Neuronal stem cell (in vitro differentiated cells): ENCODE measurements around the gene CHN2.

Source experiments
- DNase-seq: peaks from one replicate; pipeline ENCODE4 v3.0.0-alpha.2; 2013; ENCODE audit warnings: low spot score
- H2AFZ ChIP-seq: one replicate; pipeline ENCODE4 v1.6.1; 2013; ENCODE audit warnings: mild to moderate bottlenecking, low read length, inconsistent platforms
- H2AK5ac ChIP-seq: 2 replicates; pipeline ENCODE4 v1.6.1; 2013; ENCODE audit warnings: low read depth, mild to moderate bottlenecking, inconsistent platforms, low read length, moderate library complexity, mixed read lengths
- H2BK120ac ChIP-seq: 2 replicates; pipeline ENCODE4 v1.6.1; 2013; ENCODE audit warnings: low read depth, mild to moderate bottlenecking, inconsistent platforms, low read length, moderate library complexity, mixed read lengths
- H2BK12ac ChIP-seq: one replicate; pipeline ENCODE4 v1.6.1; 2013; ENCODE audit warnings: low read length, inconsistent platforms
- H2BK15ac ChIP-seq: 2 replicates; pipeline ENCODE4 v1.6.1; 2013; ENCODE audit warnings: mild to moderate bottlenecking, low read length, inconsistent platforms, mixed read lengths
- H2BK5ac ChIP-seq: one replicate; pipeline ENCODE4 v1.6.1; 2013; ENCODE audit warnings: inconsistent platforms, mild to moderate bottlenecking, low read length, moderate library complexity
- H3K14ac ChIP-seq: one replicate; pipeline ENCODE4 v1.6.1; 2013; ENCODE audit warnings: low read length, inconsistent platforms
- H3K18ac ChIP-seq: 2 replicates; pipeline ENCODE4 v1.6.1; 2013; ENCODE audit warnings: low read length, inconsistent platforms
- H3K23ac ChIP-seq: 2 replicates; pipeline ENCODE4 v1.6.1; 2013; ENCODE audit warnings: low read depth, mild to moderate bottlenecking, mixed read lengths, low read length, inconsistent platforms; ENCODE audit not compliant: poor library complexity
- H3K27ac ChIP-seq: replicated peaks from 3 replicates; pipeline ENCODE4 v1.5.1; 2013; ENCODE audit warnings: low read length, inconsistent platforms
- H3K27me3 ChIP-seq, 3 experiments: 2 replicates each; pipeline ENCODE4 v1.6.1; 2013; ENCODE audit warnings: low read length in 3 of 3, mild to moderate bottlenecking in 2 of 3, inconsistent platforms in 1 of 3, low read depth in 1 of 3, mixed read lengths in 1 of 3, moderate library complexity in 1 of 3; ENCODE audit not compliant: control insufficient read depth in 3 of 3, insufficient read depth in 3 of 3
- H3K36me3 ChIP-seq, 2 donors: replicated peaks in 1 of 2; 2 replicates each; pipeline ENCODE4 v1.6.1; 2013; ENCODE audit warnings: low read length in 2 of 2; ENCODE audit not compliant: control insufficient read depth in 2 of 2, insufficient read depth in 2 of 2
- H3K4ac ChIP-seq: 2 replicates; pipeline ENCODE4 v1.6.1; 2013; ENCODE audit warnings: inconsistent platforms, mild to moderate bottlenecking, low read length, moderate library complexity
- H3K4me1 ChIP-seq, 2 donors: 1 replicate in 1 of 2; 2 replicates in 1 of 2; pipeline ENCODE4 v1.6.1; 2013; ENCODE audit warnings: low read length in 2 of 2, low read depth in 1 of 2; ENCODE audit not compliant: control insufficient read depth in 2 of 2, insufficient read depth in 1 of 2
- H3K4me2 ChIP-seq: one replicate; pipeline ENCODE4 v1.6.1; 2013; ENCODE audit warnings: mild to moderate bottlenecking, low read length, inconsistent platforms; ENCODE audit not compliant: insufficient read depth, poor library complexity, severe bottlenecking
- H3K4me3 ChIP-seq, 2 donors: 2 replicates each; pipeline ENCODE4 v1.5.1; 2013; ENCODE audit warnings: low read length in 2 of 2, mild to moderate bottlenecking in 2 of 2, inconsistent platforms in 1 of 2, moderate library complexity in 1 of 2
- H3K79me1 ChIP-seq: one replicate; pipeline ENCODE4 v1.6.1; 2013; ENCODE audit warnings: low read depth, mild to moderate bottlenecking, inconsistent platforms, low read length, moderate library complexity
- H3K9ac ChIP-seq: one replicate; pipeline ENCODE4 v1.6.1; 2013; ENCODE audit warnings: mild to moderate bottlenecking, low read depth, low read length, inconsistent platforms; ENCODE audit not compliant: poor library complexity
- H3K9me3 ChIP-seq, 2 donors: replicated peaks in 1 of 2; 2 replicates each; pipeline versions ENCODE3 to v1.6.1; 2013; ENCODE audit warnings: low read length in 2 of 2, mild to moderate bottlenecking in 2 of 2, inconsistent platforms in 1 of 2, low read depth in 1 of 2, mixed read lengths in 1 of 2, moderate library complexity in 1 of 2; ENCODE audit not compliant: control insufficient read depth in 2 of 2, insufficient read depth in 1 of 2
- H4K8ac ChIP-seq: one replicate; pipeline ENCODE4 v1.6.1; 2013; ENCODE audit warnings: low read depth, mild to moderate bottlenecking, inconsistent platforms, low read length, moderate library complexity
- H4K91ac ChIP-seq: one replicate; pipeline ENCODE4 v1.6.1; 2013; ENCODE audit warnings: low read length, low read depth, mild to moderate bottlenecking, inconsistent platforms; ENCODE audit not compliant: poor library complexity
- WGBS, 2 donors: extraction: QIAGEN DNeasy Blood & Tissue Kit; methylation state at CpG; one replicate each; pipeline ENCODE4 v1.1.7; 2013; ENCODE audit warnings: missing lambda C conversion rate in 2 of 2, mixed read lengths in 1 of 2; ENCODE audit not compliant: insufficient read length in 2 of 2, insufficient replicate concordance in 1 of 2; ENCODE audit errors: extremely low coverage in 2 of 2; 5-methylcytosine and 5-hydroxymethylcytosine counted together

CHN2 gene

DNA sequence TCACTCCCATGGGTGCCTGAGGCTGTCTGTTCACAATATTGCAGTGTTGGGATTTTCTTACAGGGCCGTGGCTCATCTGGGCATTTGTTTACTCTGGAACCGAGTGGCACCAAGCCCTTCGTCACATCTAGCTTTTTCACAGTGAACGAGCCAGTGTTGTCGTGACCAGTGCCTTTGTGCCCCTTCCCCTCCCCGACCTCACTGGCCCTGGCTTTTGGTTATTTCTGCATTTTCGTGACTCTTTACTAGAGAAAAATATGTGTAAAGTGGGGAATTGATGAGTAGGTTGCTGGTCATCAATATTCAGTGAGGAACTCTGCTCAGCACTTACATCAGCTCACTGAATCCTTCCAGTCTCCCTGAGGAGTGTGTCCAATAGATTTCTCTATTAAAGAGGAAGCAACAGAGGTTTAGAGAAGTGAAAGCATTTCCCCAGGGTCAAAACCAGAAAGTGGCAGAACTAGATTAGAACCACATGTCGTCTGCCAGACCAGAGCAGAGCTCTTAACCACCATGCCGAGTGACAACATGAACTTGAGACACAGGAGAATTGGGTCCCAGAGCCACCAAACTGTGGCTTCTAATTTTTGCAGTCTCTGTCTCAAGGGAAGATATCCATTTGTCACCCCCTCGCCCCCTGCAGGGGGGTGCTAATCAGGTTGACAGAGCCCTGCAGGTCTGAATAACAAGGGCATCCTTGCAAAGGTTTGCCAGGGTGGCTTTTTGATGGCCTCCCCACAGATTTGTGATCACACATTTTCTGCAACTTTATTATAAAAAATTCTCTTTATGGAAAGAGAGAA is 125.3 kb downstream of the CHN2 start:
- H2BK5ac ChIP-seq, result no peak overlapping the region
- H3K18ac ChIP-seq, result no peak overlapping the region
- H2BK12ac ChIP-seq, result no peak overlapping the region
- no peak overlapping the region for H3K4me2 ChIP-seq
- H3K9ac ChIP-seq, result no peak overlapping the region
- no peaks in the 10 kb centered on the region for H3K9me3 ChIP-seq
- no peak overlapping the region for H3K4ac ChIP-seq
- no peak overlapping the region for H4K91ac ChIP-seq
- no peak overlapping the region for H2AK5ac ChIP-seq
- no peaks in the 10 kb centered on the region for H3K27me3 ChIP-seq
- H3K4me1 ChIP-seq, result peaks cover 0 to 2% of the 10 kb centered on the region in 2 donors
- no peak overlapping the region for H2AFZ ChIP-seq
- H3K36me3 ChIP-seq, result no peaks in the 10 kb centered on the region
- no peaks in the 10 kb centered on the region for H3K79me1 ChIP-seq
- no peak overlapping the region for H3K4me3 ChIP-seq
- no peak overlapping the region for H3K27ac ChIP-seq
- no peak overlapping the region for H3K14ac ChIP-seq
- H4K8ac ChIP-seq, result no peak overlapping the region
- H2BK120ac ChIP-seq, result no peak overlapping the region
- H2BK15ac ChIP-seq, result no peak overlapping the region
- no peak for DNase-seq
- WGBS, 2 donors, result no CpG with 5 or more reads among the region's 10 CpGs
- H3K23ac ChIP-seq, result no peak overlapping the region

DNA sequence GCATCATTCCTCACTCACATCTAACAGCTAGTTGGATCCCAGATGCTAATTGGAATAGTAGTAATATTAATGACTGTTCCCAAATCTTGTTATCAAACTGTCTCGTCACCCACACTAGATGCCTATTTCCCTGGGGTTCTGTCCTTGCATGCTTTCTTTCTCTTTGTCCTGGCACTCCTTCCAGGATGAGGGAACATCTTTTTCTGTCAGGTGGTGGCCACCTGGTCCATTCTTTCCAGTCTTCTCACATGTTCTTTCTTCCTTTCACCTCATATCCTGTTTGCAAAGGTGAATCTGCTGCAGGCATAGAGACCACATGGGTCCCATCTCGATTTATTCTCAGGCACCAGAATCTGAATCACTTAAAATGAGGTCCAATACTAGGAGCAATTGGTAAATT is 126.0 kb downstream of the CHN2 start:
- Histone ChIP-seq H2BK120ac (no peak overlapping the region), H3K27ac (no peak overlapping the region), H3K36me3 (no peaks in the 10 kb centered on the region), H3K4me2 (no peak overlapping the region), H2BK5ac (no peak overlapping the region), H3K14ac (no peak overlapping the region), H3K27me3 (no peaks in the 10 kb centered on the region), H2BK15ac (no peak overlapping the region), H3K79me1 (no peaks in the 10 kb centered on the region), H2AFZ (no peak overlapping the region), H4K91ac (no peak overlapping the region), H3K23ac (no peak overlapping the region), H3K4ac (no peak overlapping the region), H4K8ac (no peak overlapping the region), H3K9me3 (no peaks in the 10 kb centered on the region), H3K4me3 (no peak overlapping the region), H2BK12ac (no peak overlapping the region), H2AK5ac (no peak overlapping the region), H3K18ac (no peak overlapping the region), H3K9ac (no peak overlapping the region), H3K4me1 (peaks cover 0 to 2% of the 10 kb centered on the region in 2 donors)
- WGBS, 2 donors, result no CpG with 5 or more reads among the region's 2 CpGs
- DNase-seq, result no peak

DNA sequence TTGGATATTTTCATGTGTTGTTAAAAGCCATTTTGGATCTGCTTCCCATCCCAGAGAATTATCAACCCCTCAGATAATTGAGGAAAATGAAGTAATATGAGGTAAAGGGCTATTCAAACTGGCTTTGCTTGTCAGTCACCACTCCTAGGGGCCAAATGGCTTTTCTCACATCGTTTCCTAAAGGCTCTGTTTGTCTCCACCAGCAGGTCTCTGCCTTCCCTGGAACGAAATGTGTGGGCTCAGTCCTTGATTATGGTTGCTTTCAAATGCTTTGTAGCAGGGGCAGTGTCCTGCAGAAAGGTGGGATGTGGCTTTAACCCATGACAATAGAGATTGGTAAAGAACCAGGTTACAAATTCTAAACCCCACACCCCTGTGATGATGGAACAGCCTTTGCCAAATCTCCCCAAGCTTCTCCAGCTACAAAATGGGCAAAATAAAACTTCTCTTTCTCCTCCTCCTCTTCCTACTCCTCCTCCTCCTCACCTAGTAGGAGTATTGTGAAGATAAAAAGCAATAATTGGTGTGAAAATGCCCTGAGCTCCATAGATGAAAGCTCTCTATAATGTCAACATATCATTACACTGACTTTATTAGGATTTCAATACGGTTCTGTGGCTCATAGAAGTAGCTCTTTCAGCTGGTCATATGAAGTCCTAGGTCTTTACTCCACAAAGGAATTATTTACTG is 127.6 kb downstream of the CHN2 start:
- no peak overlapping the region for H4K91ac ChIP-seq
- H2AK5ac ChIP-seq, result no peak overlapping the region
- peaks cover 0 to 2% of the 10 kb centered on the region in 2 donors for H3K4me1 ChIP-seq
- DNase-seq, result no peak
- H2BK120ac ChIP-seq, result no peak overlapping the region
- no peak overlapping the region for H3K27ac ChIP-seq
- no peak overlapping the region for H3K18ac ChIP-seq
- WGBS, 2 donors, result no CpG with 5 or more reads among the region's 3 CpGs
- H2AFZ ChIP-seq, result no peak overlapping the region
- no peak overlapping the region for H2BK12ac ChIP-seq
- no peak overlapping the region for H4K8ac ChIP-seq
- no peak overlapping the region for H3K4me2 ChIP-seq
- H3K27me3 ChIP-seq, result no peaks in the 10 kb centered on the region
- H3K14ac ChIP-seq, result no peak overlapping the region
- no peak overlapping the region for H3K4me3 ChIP-seq
- no peak overlapping the region for H3K4ac ChIP-seq
- no peaks in the 10 kb centered on the region for H3K36me3 ChIP-seq
- no peak overlapping the region for H3K23ac ChIP-seq
- no peak overlapping the region for H2BK15ac ChIP-seq
- no peak overlapping the region for H2BK5ac ChIP-seq
- H3K79me1 ChIP-seq, result no peaks in the 10 kb centered on the region
- H3K9me3 ChIP-seq, result no peaks in the 10 kb centered on the region
- no peak overlapping the region for H3K9ac ChIP-seq

DNA sequence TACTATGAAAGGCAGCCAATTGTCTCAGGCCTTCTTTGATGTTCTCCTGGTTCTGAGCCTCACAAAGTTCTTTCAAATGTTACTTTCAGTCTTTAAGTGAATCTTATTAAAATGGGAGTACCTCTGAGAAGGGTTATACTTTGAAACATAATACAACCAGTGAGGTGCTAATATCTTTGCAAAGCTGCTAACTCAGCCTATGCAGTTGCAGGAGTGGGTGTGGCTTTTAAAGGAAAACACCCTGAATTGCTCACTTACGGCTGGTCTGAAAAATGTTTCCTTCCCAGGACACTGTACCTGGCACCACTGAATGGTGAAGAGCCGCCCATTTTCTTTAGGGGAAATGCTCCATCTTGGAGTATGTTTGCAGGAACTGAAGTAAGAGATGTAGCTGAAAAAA is 130.9 kb downstream of the CHN2 start:
- Histone ChIP-seq H3K27ac (no peak overlapping the region), H3K9me3 (no peaks in the 10 kb centered on the region), H4K8ac (no peak overlapping the region), H4K91ac (no peak overlapping the region), H3K4me1 (peaks cover 0 to 1% of the 10 kb centered on the region in 2 donors), H3K23ac (no peak overlapping the region), H3K4me2 (no peak overlapping the region), H2BK12ac (no peak overlapping the region), H3K9ac (no peak overlapping the region), H3K36me3 (no peaks in the 10 kb centered on the region), H3K18ac (no peak overlapping the region), H3K27me3 (no peaks in the 10 kb centered on the region), H3K4ac (no peak overlapping the region), H2BK120ac (no peak overlapping the region), H2AFZ (no peak overlapping the region), H2AK5ac (no peak overlapping the region), H2BK15ac (no peak overlapping the region), H3K14ac (no peak overlapping the region), H3K4me3 (no peak overlapping the region), H2BK5ac (no peak overlapping the region), H3K79me1 (no peaks in the 10 kb centered on the region)
- no peak for DNase-seq
- no CpG with 5 or more reads among the region's 2 CpGs for WGBS, 2 donors
